GM15510 (cell line): ENCODE measurements around the gene GCLC.

Source experiments
- POLR2A ChIP-seq: IDR thresholded peaks from 3 replicates; pipeline ENCODE4 v1.6.1; 2011; ENCODE audit warnings: borderline replicate concordance; ENCODE audit not compliant: insufficient read length; ENCODE audit errors: extremely low read depth

The GCLC gene

DNA sequence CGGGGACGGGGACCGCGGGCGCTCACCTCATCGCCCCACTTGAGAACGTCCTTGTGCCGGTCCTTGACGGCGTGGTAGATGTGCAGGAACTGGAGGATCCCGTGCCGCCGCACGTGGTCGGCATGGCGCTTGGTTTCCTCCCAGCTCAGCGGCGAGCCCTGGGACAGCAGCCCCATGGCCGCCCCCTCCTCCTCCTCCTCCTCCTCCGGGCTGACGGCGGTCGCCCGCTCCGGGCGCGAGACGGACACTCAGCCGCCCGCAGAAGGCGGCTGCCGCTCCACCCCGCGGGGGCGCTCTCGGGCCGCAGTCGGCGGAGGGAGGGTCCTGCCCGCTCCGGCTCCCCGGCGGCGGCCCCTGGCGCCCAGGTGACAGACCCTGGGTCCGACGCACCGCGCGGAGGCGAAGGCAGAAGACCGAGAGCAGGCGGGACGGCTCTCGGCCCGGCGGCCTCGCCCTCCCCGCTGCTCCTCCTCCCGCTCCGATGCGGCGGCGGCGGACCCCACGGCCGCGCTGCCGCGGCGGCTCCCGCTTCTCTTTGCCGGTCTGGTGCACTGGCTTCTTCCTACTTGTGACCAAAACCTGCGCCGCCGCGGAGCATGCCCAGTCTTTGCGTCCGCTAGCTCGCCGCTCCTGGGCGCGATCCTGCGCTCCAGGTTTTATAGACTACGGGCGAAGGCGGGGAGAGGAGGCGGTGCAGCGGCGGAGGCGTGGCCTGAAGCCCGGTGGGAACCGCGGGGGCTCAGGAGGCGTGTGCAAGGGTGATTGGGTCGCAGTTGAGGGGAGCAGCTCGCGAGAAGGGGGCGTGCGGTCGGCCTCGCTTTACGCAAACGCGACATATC is at the start of gene GCLC:
TSS of gene GCLC (minus strand) at position 632 of the 839 bp plus-strand sequence. CDS start at position 176, 456 bp downstream.
- peak; percentile 84 for TF ChIP-seq POLR2A

DNA sequence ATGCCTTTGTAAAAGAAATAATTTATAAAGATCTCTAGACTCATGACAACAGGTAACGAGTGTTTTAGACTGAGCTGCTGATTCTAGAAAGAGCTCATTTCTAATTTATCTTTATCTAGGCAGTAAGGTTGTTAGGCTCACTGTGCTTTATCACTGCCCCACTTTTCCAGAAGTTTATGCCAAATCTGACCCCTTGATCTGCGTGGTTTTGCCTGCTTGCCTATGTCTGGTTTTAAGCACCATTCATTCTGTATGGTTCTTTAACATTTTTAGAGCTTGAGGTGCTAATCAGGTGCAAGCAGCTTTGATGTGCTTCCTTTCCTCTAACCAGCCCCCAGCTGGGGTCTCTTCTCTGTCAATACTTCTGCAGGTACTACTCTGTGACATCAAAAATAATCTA is 49.7 kb upstream of the GCLC start:
- no peak for TF ChIP-seq POLR2A

DNA sequence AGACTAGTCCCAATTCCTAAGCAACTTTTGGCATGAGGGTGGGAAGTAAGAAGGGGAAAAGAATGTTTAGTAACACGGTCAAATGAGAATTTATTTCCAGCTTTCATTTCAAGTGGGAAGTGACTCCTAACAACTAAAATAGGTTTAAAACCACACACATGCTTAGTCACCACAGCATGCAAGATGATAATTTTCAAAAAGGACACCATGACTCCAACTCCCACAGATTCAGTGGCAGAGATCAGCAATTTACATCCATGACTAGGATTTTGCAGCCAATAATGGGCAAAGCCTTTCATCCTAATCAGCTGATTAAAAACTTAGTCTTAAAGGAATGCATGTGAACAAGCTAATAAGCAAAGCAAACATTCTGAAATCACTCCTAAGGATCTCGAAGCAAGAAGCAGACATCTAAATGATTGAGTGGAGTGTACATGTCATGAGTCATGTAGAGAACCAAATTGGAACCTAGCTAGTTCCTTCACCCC is 48.1 kb upstream of the GCLC start:
- no peak for TF ChIP-seq POLR2A

DNA sequence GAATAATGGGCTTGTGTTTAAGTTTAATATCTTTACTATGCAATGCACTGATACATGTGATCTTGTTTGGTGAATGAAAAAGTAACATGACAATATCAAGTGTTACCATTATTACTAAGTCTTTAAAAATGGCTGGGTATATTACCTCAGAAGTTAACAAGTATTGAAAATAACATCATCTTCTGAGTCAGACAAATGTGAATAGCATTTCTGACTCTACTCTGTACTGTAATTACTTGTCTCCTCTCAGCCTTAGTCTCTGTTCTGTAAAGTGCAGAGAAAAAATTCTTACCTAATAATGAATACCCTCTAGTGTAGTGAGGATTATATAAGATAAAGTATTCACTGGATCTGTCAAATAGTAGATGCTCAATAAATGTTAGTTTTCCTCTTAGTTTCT is 47.0 kb upstream of the GCLC start:
- TF ChIP-seq POLR2A: no peak

DNA sequence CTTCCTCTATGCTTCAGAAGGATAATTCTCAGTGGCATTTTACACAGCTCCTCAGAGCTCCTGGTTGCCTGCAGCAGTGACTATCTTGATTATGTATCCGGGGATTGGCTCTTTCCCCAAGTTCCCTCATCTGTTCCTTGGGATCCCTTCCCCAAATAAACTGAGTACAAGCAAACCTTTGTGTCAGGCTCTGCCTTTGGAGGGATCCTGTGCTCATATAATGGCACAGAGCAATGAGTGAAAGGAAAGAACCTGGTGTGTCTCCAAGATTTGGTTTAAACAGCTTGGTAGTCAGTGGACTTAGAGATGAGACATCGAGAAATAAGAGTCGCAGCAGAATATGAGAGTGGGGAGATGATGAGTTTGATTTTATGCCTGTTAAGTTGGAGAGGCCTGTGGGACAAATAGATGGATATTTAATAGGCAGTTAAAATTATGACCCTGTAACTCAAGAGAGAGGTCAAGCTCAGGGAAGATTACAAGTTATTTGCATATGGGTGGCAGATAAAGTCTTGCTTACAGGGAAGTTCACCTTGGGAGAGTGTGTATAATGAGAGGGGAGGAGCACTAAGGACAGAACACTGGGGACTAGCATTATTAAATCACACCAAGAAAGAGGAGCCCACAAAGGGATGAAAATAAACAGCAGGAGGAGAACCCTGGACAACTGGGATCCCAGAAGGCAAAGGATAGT is 44.1 kb upstream of the GCLC start:
- TF ChIP-seq POLR2A: no peak

DNA sequence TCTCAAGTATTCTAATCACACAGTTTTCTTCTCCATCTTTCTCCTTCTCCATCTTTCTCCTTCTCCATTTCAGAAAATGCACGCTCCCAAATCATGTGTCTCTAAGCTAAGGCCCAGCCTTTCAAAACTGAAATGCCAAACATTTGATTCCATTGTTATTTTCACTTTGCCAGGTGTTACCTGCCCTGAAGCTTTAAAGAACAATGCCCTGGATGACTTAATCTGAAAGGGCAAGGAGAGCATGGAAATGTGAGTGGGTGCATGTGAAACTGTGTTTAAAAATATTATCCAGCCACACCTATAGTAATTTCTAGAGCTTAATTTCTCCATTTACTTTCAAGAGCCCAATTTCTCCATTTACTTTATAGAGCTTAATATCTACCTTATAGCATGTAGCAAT is 42.4 kb upstream of the GCLC start:
- no peak for TF ChIP-seq POLR2A

DNA sequence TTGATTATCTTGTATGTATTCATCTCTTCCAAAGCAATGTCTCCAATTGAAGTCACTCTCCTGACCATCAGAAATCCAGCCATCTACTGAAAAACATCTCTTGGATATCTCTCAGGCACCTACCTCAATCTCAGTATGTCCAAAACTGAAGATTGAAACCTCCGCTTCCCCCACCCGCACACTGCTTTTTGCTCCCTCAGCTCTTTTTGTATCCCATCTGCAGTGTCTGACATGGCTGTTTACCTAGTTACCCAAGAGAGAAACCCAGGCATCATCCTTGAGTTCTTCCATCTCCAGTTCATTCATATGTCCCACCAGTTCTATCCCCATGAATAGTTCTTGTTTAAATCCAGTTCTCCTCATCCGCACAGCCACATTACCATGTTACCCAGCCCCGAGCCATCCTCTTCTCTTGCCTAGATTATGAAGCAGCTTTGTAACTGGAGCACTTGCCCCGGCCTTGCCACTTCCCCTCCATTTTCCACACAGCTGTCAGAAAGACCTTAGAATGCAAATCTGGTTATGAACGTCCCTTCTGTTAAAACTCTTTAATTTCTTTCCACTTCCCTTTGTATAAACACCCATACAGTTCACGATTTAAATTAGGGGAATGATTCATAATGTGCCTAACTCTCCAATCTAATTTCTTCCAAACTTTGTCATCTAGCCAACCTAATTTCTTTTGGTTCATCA is 40.5 kb upstream of the GCLC start:
- TF ChIP-seq POLR2A: no peak

DNA sequence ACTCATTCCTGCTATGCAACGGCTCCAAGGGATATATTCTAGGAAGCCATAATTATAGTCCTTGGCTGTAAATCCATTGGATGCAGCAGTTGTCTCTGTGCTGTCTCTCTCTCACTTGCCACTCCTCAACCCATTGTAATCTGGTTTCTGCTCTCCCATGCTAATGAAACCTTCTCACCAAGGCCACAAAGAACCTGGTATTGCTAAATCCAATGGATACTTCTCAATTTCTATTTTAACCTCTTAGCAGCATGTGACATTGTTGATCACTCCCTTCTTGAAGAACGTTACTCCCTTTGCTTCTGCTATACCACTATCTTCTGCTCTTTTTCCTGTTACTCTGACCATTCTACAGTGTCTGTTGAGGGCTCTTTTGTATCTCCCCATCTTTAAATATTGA is 39.8 kb upstream of the GCLC start:
- TF ChIP-seq POLR2A: no peak

DNA sequence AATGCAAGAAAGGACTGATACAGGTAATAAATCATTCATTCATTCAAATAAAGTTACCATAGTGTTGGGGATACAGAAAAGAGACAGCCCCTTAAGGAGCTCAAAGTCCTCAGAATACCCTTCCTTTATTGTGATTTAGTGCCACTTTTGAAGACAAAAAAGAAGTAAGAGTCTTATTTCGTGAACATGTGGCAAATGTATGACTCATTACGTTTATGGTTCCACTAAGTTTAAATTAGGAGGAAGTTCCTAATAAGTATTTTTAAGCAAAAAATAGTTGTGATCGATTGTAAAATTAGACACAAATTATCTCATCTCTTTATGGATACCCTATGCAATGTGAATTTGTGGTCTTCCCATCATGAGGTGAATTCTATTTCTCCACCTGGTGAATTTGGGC is 38.5 kb upstream of the GCLC start:
- no peak for TF ChIP-seq POLR2A

DNA sequence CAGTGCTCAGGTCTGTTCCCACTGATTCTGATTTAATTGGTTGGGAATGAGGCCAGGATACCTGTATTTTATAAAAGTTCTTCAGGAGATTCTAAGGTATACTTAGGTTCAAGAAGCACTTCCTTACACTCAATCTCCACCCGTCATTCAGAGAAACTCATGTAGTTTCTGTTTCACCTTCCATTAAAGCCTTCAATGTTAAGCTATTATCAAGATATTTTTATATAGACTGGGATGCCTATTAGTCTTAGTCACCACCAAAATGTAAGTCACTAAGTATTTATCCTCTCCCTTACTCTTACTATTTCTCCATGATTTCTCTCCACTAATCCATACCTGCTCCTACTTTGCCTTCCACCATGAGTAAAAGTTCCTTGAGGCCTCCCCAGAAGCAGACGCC is 38.1 kb upstream of the GCLC start:
- TF ChIP-seq POLR2A: no peak

DNA sequence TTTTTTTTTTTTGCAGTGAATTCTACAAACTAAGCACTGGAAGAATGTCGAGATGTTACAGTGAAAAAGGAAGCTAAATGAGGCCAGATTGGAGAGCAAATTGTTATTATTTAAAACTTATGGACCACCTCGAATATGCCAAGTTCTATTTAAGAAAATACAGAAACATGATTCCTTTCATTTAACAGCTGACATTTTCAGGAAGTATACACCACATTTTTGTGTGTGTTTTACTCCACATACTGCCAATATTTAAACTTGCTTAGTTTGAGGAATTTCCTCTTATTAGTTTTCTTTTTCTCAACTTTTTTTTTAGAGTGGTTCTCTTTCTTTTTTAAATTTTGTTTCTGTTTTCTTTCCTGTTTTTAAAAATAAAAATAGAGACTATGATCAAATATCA is 37.0 kb upstream of the GCLC start:
- TF ChIP-seq POLR2A: no peak

DNA sequence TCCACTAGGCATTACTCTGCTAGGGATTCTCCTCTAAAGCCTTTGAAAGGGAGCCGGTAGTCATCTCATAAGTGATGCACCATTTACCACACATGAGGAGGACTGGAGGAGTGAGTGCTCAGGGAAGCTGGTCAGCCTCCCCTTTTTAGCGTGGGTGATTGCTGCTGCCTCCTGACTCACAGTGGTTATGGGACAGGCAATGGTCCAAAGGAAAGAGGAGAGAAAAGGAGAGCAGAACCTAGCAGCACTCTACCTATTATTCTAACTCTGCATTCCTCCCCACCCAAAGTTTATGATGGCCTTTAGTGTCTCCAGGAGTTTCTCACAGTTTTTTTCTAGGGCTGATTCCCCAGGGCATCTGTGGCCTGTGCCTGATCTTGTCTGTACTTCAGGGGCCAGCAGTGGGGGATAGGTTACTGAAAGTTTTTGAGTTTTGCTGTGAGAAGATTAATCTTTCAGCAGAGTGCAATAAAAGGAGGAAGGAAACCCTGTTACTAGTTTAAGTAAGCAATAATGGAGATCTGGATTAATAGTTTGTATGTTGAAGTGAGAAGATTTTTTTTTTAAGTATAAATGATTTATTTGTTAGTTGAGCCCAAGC is 36.4 kb upstream of the GCLC start:
- TF ChIP-seq POLR2A: no peak

DNA sequence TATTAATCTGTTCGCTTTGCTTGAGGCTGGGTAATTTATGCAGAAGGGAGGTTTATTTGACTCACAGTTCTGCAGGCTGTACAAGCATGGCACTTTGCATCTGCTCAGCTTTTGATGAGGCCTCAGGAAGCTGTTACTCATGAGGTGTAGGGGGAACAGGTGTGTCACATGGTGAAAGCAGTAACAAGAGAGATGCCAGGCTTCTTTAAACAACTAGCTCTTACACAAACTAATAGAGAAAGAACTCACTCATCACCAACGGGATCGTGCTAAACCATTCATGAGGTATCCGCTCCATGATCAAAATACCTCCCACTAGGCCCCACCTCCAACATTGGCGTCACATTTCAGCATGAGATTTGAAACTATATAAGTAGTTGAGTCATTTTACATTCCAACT is 34.4 kb upstream of the GCLC start:
- no peak for TF ChIP-seq POLR2A

DNA sequence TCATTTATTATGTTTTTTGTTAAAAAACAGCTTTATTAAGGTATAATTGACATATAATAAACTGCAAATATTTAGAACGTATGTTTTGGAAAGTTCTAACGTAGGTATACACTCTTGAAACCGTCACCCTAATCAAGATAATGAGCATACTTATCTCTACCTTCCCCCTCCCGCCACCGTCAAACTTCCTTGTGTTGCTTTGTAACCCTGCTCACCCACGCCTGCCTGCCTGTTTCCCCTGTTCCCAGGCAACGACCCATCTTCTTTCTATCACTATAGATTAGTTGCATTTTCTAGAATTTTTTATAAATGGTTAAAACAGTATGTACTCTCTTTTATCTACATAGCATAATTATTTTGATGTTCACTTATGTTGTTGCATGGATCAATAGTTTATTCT is 33.5 kb upstream of the GCLC start:
- no peak for TF ChIP-seq POLR2A

DNA sequence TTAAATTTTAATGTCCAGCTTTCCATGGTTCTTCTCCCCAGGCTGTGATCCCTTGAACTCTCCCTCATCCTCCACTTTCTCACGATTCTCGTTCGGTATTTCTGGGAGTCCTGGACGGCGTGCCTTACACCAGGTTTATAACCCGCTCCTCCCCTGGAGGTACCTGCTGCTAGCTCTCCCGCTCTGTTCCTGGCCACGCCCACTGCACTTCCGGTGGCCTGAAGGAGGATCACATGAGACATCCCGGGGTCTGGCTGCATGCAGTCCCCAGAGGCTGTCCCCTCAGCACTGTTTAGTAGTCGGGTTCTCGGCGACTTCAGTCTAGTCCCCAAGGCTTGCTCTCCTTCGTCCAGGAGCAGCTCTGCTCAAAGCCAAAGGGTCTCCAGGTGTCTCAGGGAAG is 28.4 kb upstream of the GCLC start:
- TF ChIP-seq POLR2A: no peak
